GM21515 (cell line): Measurements from ENCODE around the gene FAM184A.
"Not testable (repeated sequence)": the region's sequence is repeated elsewhere in the genome, so short reads cannot be mapped to it uniquely, and the experiment has no call there.

Experiments used
- ATAC-seq: cut with Tn5 transposase; IDR thresholded peaks from one replicate; pipeline ENCODE4 v1.9.1; 2021; ENCODE audit not compliant: unreplicated experiment

The FAM184A gene

GRCh38 chr6:119078376-119079282 lies at the start of gene FAM184A:
Gene FAM184A, minus strand, starts transcription at chr6:119078664. Its CDS starts 365 bp downstream, at chr6:119078299.
- ATAC-seq, result peak; percentile 71

DNA sequence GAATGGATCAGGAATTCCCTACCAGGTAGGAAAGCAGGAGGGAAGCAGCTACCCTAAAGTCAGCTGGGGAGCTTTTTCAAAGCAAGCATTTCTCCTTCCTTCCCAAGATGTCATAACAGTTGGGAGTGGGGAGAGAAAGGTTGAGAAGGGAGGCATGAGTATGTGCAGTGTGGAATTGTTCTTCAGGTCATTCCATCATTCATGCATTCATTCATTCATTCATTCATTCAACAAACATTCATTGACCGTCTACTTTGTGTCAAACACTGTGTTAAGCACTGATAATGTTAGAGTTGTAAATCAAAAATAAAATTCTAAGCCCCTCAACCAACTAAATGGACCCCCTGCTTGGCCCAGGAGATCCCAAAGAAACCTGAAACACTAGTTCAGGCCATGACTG lies 49.2 kb upstream of the FAM184A start:
- no peak for ATAC-seq

GRCh38 chr6:119126826-119127225 lies 48.4 kb upstream of the FAM184A start:
- ATAC-seq, result no peak

DNA sequence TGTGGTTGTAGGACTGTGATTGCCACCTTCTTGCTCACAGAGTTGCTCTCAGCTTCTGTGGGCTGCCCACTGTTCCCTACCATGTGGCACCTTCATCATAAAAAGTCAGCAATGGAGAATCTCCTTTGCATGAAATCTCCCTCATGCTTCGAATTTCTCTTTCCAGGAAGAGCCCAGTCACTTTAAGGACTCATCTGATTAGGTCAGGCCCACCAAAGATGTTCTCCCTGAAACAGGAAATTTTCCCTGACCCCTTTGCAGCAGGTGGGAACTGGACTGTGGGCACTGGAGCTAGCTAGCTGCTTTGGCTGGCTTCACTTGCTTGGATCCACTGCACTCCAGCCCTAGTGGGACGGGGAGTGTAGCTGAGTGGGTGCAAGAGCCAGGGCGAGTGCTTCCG lies 47.7 kb upstream of the FAM184A start:
- no peak for ATAC-seq

DNA sequence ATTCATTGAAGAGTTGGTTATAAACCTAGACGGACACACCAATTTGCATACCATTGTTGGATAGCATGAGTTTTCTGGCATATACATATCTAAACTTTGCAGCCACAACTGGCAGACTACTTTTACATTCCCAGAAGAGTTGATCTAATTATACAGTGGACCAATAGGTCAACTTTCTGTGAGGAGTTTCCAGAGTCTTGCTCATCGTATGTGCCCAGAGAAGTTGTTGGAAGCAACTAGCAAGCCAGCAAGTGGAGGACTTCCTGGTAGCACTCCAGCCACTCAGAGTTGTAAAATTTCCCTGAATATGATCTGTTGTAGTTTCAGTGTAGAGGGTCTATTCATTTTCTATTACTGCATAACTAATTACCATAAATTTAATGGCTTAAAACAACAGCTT lies 47.1 kb upstream of the FAM184A start:
- ATAC-seq, result no peak

GRCh38 chr6:119124079-119124824 lies 45.8 kb upstream of the FAM184A start:
- no peak for ATAC-seq

DNA sequence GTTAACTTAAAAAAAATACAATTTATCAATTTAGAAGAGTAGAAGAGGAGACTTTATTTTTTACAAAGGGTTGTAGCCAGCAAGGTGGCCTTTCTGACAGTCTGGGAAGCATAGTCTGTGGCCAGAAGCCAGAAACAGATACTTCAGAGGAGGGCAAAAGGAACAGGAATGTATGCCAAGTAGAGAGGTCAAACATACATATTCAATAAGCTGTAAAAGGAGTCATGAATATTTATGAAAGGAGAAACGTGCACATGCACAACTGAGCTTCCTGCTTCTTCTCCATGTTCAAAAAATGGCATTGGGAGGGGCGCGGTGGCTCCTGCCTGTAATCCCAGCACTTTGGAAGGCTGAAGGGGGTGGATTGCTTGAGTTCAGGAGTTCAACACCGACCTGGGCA lies 43.9 kb upstream of the FAM184A start:
- no peak for ATAC-seq

- ATAC-seq, result no peak
Observed at GRCh38 chr6:119121367-119121766, 42.9 kb upstream of the FAM184A start.

- no peak for ATAC-seq
Observed at GRCh38 chr6:119119989-119120388, 41.5 kb upstream of the FAM184A start.

DNA sequence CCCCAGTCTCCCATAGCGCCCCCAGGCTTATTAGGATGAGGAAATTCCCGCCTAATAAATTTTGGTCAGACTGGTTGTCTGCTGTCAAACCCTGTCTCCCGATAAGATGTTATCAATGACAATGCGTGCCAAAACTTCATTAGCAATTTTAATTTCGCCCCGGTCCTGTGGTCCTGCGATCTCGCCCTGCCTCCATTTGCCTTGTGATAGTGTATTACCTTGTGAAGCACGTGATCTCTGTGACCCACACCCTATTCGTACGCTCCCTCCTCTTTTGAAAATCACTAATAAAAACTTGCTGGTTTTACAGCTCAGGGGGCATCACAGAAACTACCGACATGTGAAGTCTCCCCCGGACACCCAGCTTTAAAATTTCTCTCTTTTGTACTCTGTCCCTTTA lies 40.6 kb upstream of the FAM184A start:
- ATAC-seq, result not testable (repeated sequence)

GRCh38 chr6:119116712-119117281 lies 38.3 kb upstream of the FAM184A start:
- ATAC-seq, result no peak

- ATAC-seq, result no peak
Observed at GRCh38 chr6:119113961-119114360, 35.5 kb upstream of the FAM184A start.

GRCh38 chr6:119112812-119113530 lies 34.5 kb upstream of the FAM184A start:
- ATAC-seq, result no peak

- peak; percentile 83 for ATAC-seq
Observed at GRCh38 chr6:119110601-119111548, 32.4 kb upstream of the FAM184A start.

DNA sequence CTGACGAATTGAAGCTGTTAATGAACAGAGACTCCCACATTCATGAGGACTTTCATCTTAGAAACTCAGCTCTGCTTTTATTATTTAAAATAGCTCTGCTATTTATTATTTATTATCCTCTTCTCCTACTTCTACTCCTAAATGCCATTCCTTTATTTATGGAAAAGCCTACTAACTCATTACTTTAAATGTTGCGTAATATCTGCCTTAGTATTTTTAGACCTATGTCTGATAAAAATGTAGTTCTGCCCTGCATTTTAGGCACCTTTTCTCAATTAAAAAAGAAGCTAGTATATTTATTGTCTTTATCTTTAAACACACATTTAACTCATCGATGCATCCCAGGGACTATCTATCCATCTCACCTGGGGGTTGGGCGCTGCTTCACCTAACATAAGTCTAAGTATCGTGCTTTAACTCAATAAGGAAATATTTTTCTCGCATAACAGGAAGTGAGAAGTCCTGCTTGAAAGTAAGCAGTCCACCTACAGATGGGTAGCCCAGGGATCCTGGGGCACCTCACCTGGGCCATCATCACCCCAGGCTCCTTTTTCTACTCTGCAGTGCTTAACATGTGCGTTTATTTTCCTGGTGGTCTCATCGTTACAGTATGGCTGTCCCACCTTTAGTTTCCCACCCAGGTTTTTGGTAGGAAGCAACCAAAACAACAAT lies 31.3 kb upstream of the FAM184A start:
- ATAC-seq, result no peak

DNA sequence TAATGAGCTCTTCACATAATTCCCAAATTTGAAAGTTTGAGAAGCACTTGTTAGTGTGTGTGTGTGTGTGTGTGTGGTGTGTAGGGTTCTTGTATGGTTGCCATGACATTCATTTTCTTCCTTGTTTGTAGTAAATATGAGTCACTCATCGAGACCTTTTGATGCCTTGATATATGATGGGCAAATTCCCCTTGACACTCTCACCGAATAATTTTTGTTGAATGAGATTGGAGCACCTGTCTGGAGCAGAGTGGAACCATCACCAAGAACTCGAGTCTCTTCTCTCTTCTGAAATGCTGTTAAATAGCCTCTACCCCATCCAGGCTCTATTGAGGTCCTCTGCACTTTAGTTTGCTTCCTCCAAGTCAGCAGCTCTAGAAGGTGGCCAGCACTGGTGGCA lies 29.6 kb upstream of the FAM184A start:
- no peak for ATAC-seq

DNA sequence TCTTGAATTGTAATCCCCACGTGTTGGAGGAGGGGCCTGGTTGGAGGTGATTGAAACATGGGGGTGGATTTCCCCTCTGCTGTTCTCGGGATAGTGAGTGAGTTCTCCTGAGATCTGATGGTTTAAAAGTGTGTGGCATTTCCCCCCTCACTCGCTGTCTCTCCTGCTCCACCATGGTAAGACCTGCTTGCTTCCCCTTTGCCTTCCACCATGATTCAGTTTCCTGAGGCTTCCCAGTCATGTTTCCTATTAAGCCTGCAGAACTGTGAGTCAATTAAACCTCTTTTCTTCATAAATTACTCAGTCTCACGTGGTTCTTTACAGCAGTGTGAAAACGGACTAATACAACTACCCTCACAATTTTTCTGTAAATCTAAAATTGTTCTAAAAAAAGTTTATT lies 26.8 kb upstream of the FAM184A start:
- ATAC-seq, result no peak

DNA sequence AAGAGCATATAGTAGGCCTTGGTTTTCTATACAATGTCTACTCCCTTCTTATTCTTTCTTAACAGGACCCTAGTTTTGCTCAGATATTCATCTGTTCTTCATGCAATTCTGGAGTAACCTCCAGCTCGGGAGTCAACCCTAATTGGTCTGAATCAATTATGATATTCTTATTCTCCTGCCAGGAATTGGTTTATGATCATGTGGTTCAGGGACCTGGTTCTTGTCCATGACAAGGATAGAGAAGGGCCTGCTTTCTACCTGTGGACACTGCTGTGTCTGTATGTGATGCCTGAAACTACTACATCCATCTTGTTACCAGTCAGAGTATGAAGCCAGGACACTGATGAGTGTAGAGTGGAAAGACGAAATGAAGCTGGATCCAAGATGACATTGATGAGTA lies 24.4 kb upstream of the FAM184A start:
- ATAC-seq, result no peak

DNA sequence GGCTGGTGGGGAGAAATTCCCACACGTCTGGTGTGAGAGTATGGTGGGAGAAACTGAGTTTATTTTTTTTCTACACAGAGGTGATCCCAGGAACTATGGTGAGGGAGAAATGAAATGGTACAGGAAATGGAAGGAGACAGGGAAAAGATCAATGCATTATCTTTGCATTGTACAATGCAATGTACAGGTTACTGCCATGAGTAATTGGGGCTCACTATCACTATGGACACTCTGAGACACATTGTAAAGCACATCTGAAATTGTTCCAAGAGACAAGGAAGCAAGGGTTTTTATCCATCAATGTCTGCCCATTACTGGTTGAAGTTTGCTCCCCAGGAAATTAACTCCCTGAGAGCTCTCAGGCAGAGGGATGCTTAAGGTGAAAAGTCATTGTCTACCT lies 21.7 kb upstream of the FAM184A start:
- no peak for ATAC-seq
